ENCODE data around the gene OSBPL7. TPM values are rescaled to one million over a fixed set of nuclear protein-coding genes. Genes with fewer than 3 reads are reported as not detected.

Gene OSBPL7
- total RNA-seq: 18.6 and 21.6 TPM in 2 replicates

- DNase-seq (ENCODE audit: low spot score): peak; percentile 65
- Mint-ChIP-seq H3K27me3 (ENCODE audit: insufficient read depth) (no peaks in the 10 kb centered on the region), H3K4me3 (peak within 1 kb of the TSS; percentile 94), H3K4me1 (ENCODE audit: low read depth) (peaks cover 25% of the 10 kb centered on the region), H3K27ac (peak within 1 kb of the TSS; percentile 83), H3K9me3 (no peaks in the 10 kb centered on the region), H3K36me3 (ENCODE audit: low read depth) (peaks cover 31% of the 10 kb centered on the region)
- intact Hi-C loops (cut with micrococcal nuclease): loop anchor here (1.0 to 5.0 kb wide), 2 partner anchors 10 to 44 kb away; partner anchors contain the start of genes LRRC46 and MRPL10
Measured at GRCh38 chr17:47821424-47822391, at the start of gene OSBPL7. Gene OSBPL7 (minus strand): TSS chr17:47821794. CDS start chr17:47820278, 1,516 bp downstream.

- no peaks in the 10 kb centered on the region for H3K9me3 Mint-ChIP-seq
- intact Hi-C loops (cut with micrococcal nuclease): no loop called here
Measured at GRCh38 chr17:47871048-47871447, 49.5 kb upstream of the OSBPL7 start.

GRCh38 chr17:47870056-47870455 lies 48.5 kb upstream of the OSBPL7 start:
- no peak for DNase-seq (ENCODE audit: low spot score)
- Mint-ChIP-seq H3K36me3 (ENCODE audit: low read depth) (no peaks in the 10 kb centered on the region), H3K4me3 (no peak overlapping the region), H3K9me3 (no peaks in the 10 kb centered on the region), H3K4me1 (ENCODE audit: low read depth) (peaks cover 8% of the 10 kb centered on the region), H3K27ac (no peak overlapping the region), H3K27me3 (ENCODE audit: insufficient read depth) (peaks cover 48% of the 10 kb centered on the region)
- intact Hi-C loops (cut with micrococcal nuclease): no loop called here

More at GRCh38 chr17:47871048-47871447, 49.5 kb upstream of the OSBPL7 start:
- no peak for DNase-seq (ENCODE audit: low spot score)
- peaks cover 52% of the 10 kb centered on the region for H3K27me3 Mint-ChIP-seq (ENCODE audit: insufficient read depth)
- H3K36me3 Mint-ChIP-seq (ENCODE audit: low read depth): no peaks in the 10 kb centered on the region
- no peak overlapping the region for H3K4me3 Mint-ChIP-seq
- H3K4me1 Mint-ChIP-seq (ENCODE audit: low read depth): no peaks in the 10 kb centered on the region
- H3K27ac Mint-ChIP-seq: no peak overlapping the region

GRCh38 chr17:47869114-47869513 lies 47.5 kb upstream of the OSBPL7 start:
- Mint-ChIP-seq H3K4me3 (no peak overlapping the region), H3K4me1 (ENCODE audit: low read depth) (peaks cover 18% of the 10 kb centered on the region), H3K27me3 (ENCODE audit: insufficient read depth) (peaks cover 44% of the 10 kb centered on the region), H3K27ac (no peak overlapping the region), H3K36me3 (ENCODE audit: low read depth) (no peaks in the 10 kb centered on the region), H3K9me3 (no peaks in the 10 kb centered on the region)
- DNase-seq (ENCODE audit: low spot score): no peak
- intact Hi-C loops (cut with micrococcal nuclease): no loop called here

GRCh38 chr17:47867813-47868533 lies 46.4 kb upstream of the OSBPL7 start:
- no peak overlapping the region for H3K27ac Mint-ChIP-seq
- peaks cover 38% of the 10 kb centered on the region for H3K27me3 Mint-ChIP-seq (ENCODE audit: insufficient read depth)
- no peaks in the 10 kb centered on the region for H3K9me3 Mint-ChIP-seq
- no peak for DNase-seq (ENCODE audit: low spot score)
- H3K4me3 Mint-ChIP-seq: no peak overlapping the region
- intact Hi-C loops (cut with micrococcal nuclease): no loop called here
- no peaks in the 10 kb centered on the region for H3K36me3 Mint-ChIP-seq (ENCODE audit: low read depth)
- H3K4me1 Mint-ChIP-seq (ENCODE audit: low read depth): peaks cover 18% of the 10 kb centered on the region

GRCh38 chr17:47866941-47867340 lies 45.3 kb upstream of the OSBPL7 start:
- Mint-ChIP-seq H3K36me3 (ENCODE audit: low read depth) (no peaks in the 10 kb centered on the region), H3K4me1 (ENCODE audit: low read depth) (peaks cover 18% of the 10 kb centered on the region), H3K27ac (no peak overlapping the region), H3K27me3 (ENCODE audit: insufficient read depth) (peaks cover 31% of the 10 kb centered on the region), H3K4me3 (no peak overlapping the region), H3K9me3 (no peaks in the 10 kb centered on the region)
- no peak for DNase-seq (ENCODE audit: low spot score)
- intact Hi-C loops (cut with micrococcal nuclease): no loop called here

- Mint-ChIP-seq H3K36me3 (ENCODE audit: low read depth) (no peaks in the 10 kb centered on the region), H3K27ac (no peak overlapping the region), H3K27me3 (ENCODE audit: insufficient read depth) (peaks cover 12% of the 10 kb centered on the region), H3K4me1 (ENCODE audit: low read depth) (peaks cover 18% of the 10 kb centered on the region), H3K4me3 (no peak overlapping the region), H3K9me3 (no peaks in the 10 kb centered on the region)
- intact Hi-C loops (cut with micrococcal nuclease): loop anchor here (2.0 kb wide), 1 partner anchor 16 kb away; no protein-coding TSS in a partner anchor
- no peak for DNase-seq (ENCODE audit: low spot score)
Measured at GRCh38 chr17:47864791-47865216, 43.2 kb upstream of the OSBPL7 start.

- Mint-ChIP-seq H3K27me3 (ENCODE audit: insufficient read depth) (peaks cover 18% of the 10 kb centered on the region), H3K9me3 (no peaks in the 10 kb centered on the region), H3K27ac (no peak overlapping the region), H3K4me3 (no peak overlapping the region), H3K4me1 (ENCODE audit: low read depth) (peaks cover 18% of the 10 kb centered on the region), H3K36me3 (ENCODE audit: low read depth) (no peaks in the 10 kb centered on the region)
- no peak for DNase-seq (ENCODE audit: low spot score)
- intact Hi-C loops (cut with micrococcal nuclease): no loop called here
Measured at GRCh38 chr17:47862621-47863440, 41.2 kb upstream of the OSBPL7 start.

- Mint-ChIP-seq H3K36me3 (ENCODE audit: low read depth) (no peaks in the 10 kb centered on the region), H3K4me3 (no peak overlapping the region), H3K9me3 (no peaks in the 10 kb centered on the region), H3K4me1 (ENCODE audit: low read depth) (peaks cover 12% of the 10 kb centered on the region), H3K27me3 (ENCODE audit: insufficient read depth) (peaks cover 32% of the 10 kb centered on the region), H3K27ac (no peak overlapping the region)
- intact Hi-C loops (cut with micrococcal nuclease): no loop called here
- no peak for DNase-seq (ENCODE audit: low spot score)
Measured at GRCh38 chr17:47860386-47860785, 38.8 kb upstream of the OSBPL7 start.

- H3K27ac Mint-ChIP-seq: no peak overlapping the region
- DNase-seq (ENCODE audit: low spot score): no peak
- peaks cover 54% of the 10 kb centered on the region for H3K27me3 Mint-ChIP-seq (ENCODE audit: insufficient read depth)
- H3K4me1 Mint-ChIP-seq (ENCODE audit: low read depth): peaks cover 13% of the 10 kb centered on the region
- H3K9me3 Mint-ChIP-seq: no peaks in the 10 kb centered on the region
- H3K4me3 Mint-ChIP-seq: no peak overlapping the region
- no peaks in the 10 kb centered on the region for H3K36me3 Mint-ChIP-seq (ENCODE audit: low read depth)
- intact Hi-C loops (cut with micrococcal nuclease): no loop called here
Measured at GRCh38 chr17:47857551-47858455, 36.2 kb upstream of the OSBPL7 start.

- Mint-ChIP-seq H3K27ac (no peak overlapping the region), H3K9me3 (no peaks in the 10 kb centered on the region), H3K27me3 (ENCODE audit: insufficient read depth) (peaks cover 64% of the 10 kb centered on the region), H3K36me3 (ENCODE audit: low read depth) (no peaks in the 10 kb centered on the region), H3K4me1 (ENCODE audit: low read depth) (peaks cover 22% of the 10 kb centered on the region), H3K4me3 (no peak overlapping the region)
- intact Hi-C loops (cut with micrococcal nuclease): no loop called here
- DNase-seq (ENCODE audit: low spot score): no peak
Measured at GRCh38 chr17:47856830-47857229, 35.2 kb upstream of the OSBPL7 start.

All from activated T-helper 1 cell treated with anti-CD3 and anti-CD28 coated beads, Interleukin-12 subunit alpha, Interleukin-12 subunit beta, Interleukin-2, Interleukin-4 antibody, amounts not matched to agents 30 ng/mL and 10 ng/mL and 1 ng/mL, durations not matched to agents 14 hours and 24 hours and 36 hours (primary cell).